ENCODE results near the gene FPR3. TPM values are rescaled to one million over a fixed set of nuclear protein-coding genes. Genes with fewer than 3 reads are reported as not detected.
A peak's percentile ranks its signal among the peaks of the same experiment; 100 is the strongest.

The FPR3 gene
- total RNA-seq, 8 experiments from 2014 or later, result 0.05 to 0.64 (median 0.21) TPM; not detected in 2

GRCh38 chr19:51820011-51820410, 25.1 kb downstream of the FPR3 start:
- ATAC-seq (replicated peaks in 6 of 8), result no peak
- no peaks in the 10 kb centered on the region for H3K4me1 ChIP-seq (replicated peaks in 1 of 2)
- no peak overlapping the region for H3K4me3 ChIP-seq
- no peak overlapping the region for H3K27ac ChIP-seq
- WGBS, 10 experiments, result 0 to 83% (median 48%) methylated on average over 1 to 3 of the region's 3 CpGs; no CpG with 5 or more reads in 2 of the 10 experiments
- in situ Hi-C loops (cut with MboI; ENCODE audit: low pct_unique_long_range_greater_than_20kb in 2 of 9, low sequenced_read_pairs in 9 of 9, unreplicated experiment in 9 of 9), result no loop called here

- Histone ChIP-seq H3K27ac (no peak overlapping the region), H3K4me3 (no peak overlapping the region), H3K4me1 (replicated peaks in 1 of 2) (no peaks in the 10 kb centered on the region)
- in situ Hi-C loops (cut with MboI; ENCODE audit: low pct_unique_long_range_greater_than_20kb in 2 of 9, low sequenced_read_pairs in 9 of 9, unreplicated experiment in 9 of 9), result no loop called here
- WGBS, 10 experiments, result 0 to 81% (median 52%) methylated on average over 1 to 7 of the region's 7 CpGs
- ATAC-seq (replicated peaks in 6 of 8), result no peak
Measured at GRCh38 chr19:51820831-51821446, 26.0 kb downstream of the FPR3 start.

GRCh38 chr19:51821456-51821855, 26.5 kb downstream of the FPR3 start:
- Histone ChIP-seq H3K4me3 (no peak overlapping the region), H3K27ac (no peak overlapping the region), H3K4me1 (replicated peaks in 1 of 2) (no peaks in the 10 kb centered on the region)
- 25 to 89% (median 56%) methylated on average over 2 to 3 of the region's 3 CpGs; no CpG with 5 or more reads in 1 of the 10 experiments for WGBS, 10 experiments
- in situ Hi-C loops (cut with MboI; ENCODE audit: low pct_unique_long_range_greater_than_20kb in 2 of 9, low sequenced_read_pairs in 9 of 9, unreplicated experiment in 9 of 9), result no loop called here
- no peak for ATAC-seq (replicated peaks in 6 of 8)

GRCh38 chr19:51821921-51822320, 27.0 kb downstream of the FPR3 start:
- Histone ChIP-seq H3K4me3 (no peak overlapping the region), H3K27ac (no peak overlapping the region), H3K4me1 (replicated peaks in 1 of 2) (no peaks in the 10 kb centered on the region)
- peak in 2 of 8 experiments; percentile 26 to 31 for ATAC-seq (replicated peaks in 6 of 8)
- in situ Hi-C loops (cut with MboI; ENCODE audit: low pct_unique_long_range_greater_than_20kb in 2 of 9, low sequenced_read_pairs in 9 of 9, unreplicated experiment in 9 of 9), result no loop called here

GRCh38 chr19:51822325-51822724, 27.4 kb downstream of the FPR3 start:
- H3K27ac ChIP-seq, result no peak overlapping the region
- ATAC-seq (replicated peaks in 6 of 8), result peak in 2 of 8 experiments; percentile 98 to 99
- no peaks in the 10 kb centered on the region for H3K4me1 ChIP-seq (replicated peaks in 1 of 2)
- no peak overlapping the region for H3K4me3 ChIP-seq
- in situ Hi-C loops (cut with MboI; ENCODE audit: low pct_unique_long_range_greater_than_20kb in 2 of 9, low sequenced_read_pairs in 9 of 9, unreplicated experiment in 9 of 9), result no loop called here
- WGBS, 10 experiments, result 50 to 88% (median 60%) methylated on average over 2 of the region's 2 CpGs; no CpG with 5 or more reads in 4 of the 10 experiments

DNA sequence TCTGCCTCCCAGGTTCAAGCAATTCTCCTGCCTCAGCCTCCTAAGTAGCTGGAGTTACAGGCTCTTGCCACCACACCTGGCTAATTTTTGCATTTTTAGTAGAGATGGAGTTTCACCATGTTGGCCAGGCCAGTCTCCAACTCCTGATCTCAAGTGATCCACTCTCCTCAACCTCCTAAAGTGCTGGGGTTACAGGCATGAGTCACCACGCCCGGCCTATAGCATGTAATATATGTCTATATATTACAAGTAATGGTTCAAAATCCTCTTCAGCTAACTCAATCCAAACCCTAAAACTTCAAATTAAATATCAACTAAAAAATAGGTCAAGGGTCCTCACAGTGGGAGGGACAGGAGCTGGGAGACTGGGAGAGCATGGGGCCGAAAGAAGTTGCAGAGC, 28.0 kb downstream of the FPR3 start:
- in situ Hi-C loops (cut with MboI; ENCODE audit: low pct_unique_long_range_greater_than_20kb in 2 of 9, low sequenced_read_pairs in 9 of 9, unreplicated experiment in 9 of 9), result no loop called here
- WGBS, 10 experiments, result 38 to 100% (median 83%) methylated on average over 1 to 3 of the region's 3 CpGs; no CpG with 5 or more reads in 3 of the 10 experiments
- no peaks in the 10 kb centered on the region for H3K4me1 ChIP-seq (replicated peaks in 1 of 2)
- H3K27ac ChIP-seq, result no peak overlapping the region
- H3K4me3 ChIP-seq, result no peak overlapping the region
- no peak for ATAC-seq (replicated peaks in 6 of 8)

- Histone ChIP-seq H3K27ac (no peak overlapping the region), H3K4me3 (no peak overlapping the region), H3K4me1 (replicated peaks in 1 of 2) (no peaks in the 10 kb centered on the region)
- no peak for ATAC-seq (replicated peaks in 6 of 8)
- WGBS, 10 experiments, result 22 to 100% (median 78%) methylated on average over 3 to 13 of the region's 13 CpGs
- in situ Hi-C loops (cut with MboI; ENCODE audit: low pct_unique_long_range_greater_than_20kb in 2 of 9, low sequenced_read_pairs in 9 of 9, unreplicated experiment in 9 of 9), result no loop called here
Measured at GRCh38 chr19:51824281-51825005, 29.5 kb downstream of the FPR3 start.

- Histone ChIP-seq H3K4me3 (no peak overlapping the region), H3K27ac (no peak overlapping the region), H3K4me1 (replicated peaks in 1 of 2) (no peaks in the 10 kb centered on the region)
- 67 to 100% (median 97%) methylated on average over 1 to 2 of the region's 2 CpGs for WGBS, 10 experiments
- in situ Hi-C loops (cut with MboI; ENCODE audit: low pct_unique_long_range_greater_than_20kb in 2 of 9, low sequenced_read_pairs in 9 of 9, unreplicated experiment in 9 of 9), result no loop called here
- ATAC-seq (replicated peaks in 6 of 8), result peak in 3 of 8 experiments; percentile 45 to 98 (median 96)
Measured at GRCh38 chr19:51830274-51830673, 35.3 kb downstream of the FPR3 start.

GRCh38 chr19:51837145-51837544, 42.2 kb downstream of the FPR3 start:
- WGBS, 10 experiments, result 20 to 100% (median 100%) methylated on average over 1 to 2 of the region's 2 CpGs; no CpG with 5 or more reads in 1 of the 10 experiments
- H3K27ac ChIP-seq, result no peak overlapping the region
- no peak for ATAC-seq (replicated peaks in 6 of 8)
- no peaks in the 10 kb centered on the region for H3K4me1 ChIP-seq (replicated peaks in 1 of 2)
- in situ Hi-C loops (cut with MboI; ENCODE audit: low pct_unique_long_range_greater_than_20kb in 2 of 9, low sequenced_read_pairs in 9 of 9, unreplicated experiment in 9 of 9), result no loop called here
- no peak overlapping the region for H3K4me3 ChIP-seq

GRCh38 chr19:51861870-51862622, 67.1 kb downstream of the FPR3 start:
- Histone ChIP-seq H3K4me1 (replicated peaks in 1 of 2) (no peaks in the 10 kb centered on the region), H3K4me3 (no peak overlapping the region), H3K27ac (no peak overlapping the region)
- ATAC-seq (replicated peaks in 6 of 8), result no peak
- in situ Hi-C loops (cut with MboI; ENCODE audit: low pct_unique_long_range_greater_than_20kb in 2 of 9, low sequenced_read_pairs in 9 of 9, unreplicated experiment in 9 of 9), result no loop called here
- WGBS, 10 experiments, result 0 to 100% (median 86%) methylated on average over 1 to 2 of the region's 2 CpGs; no CpG with 5 or more reads in 1 of the 10 experiments

DNA sequence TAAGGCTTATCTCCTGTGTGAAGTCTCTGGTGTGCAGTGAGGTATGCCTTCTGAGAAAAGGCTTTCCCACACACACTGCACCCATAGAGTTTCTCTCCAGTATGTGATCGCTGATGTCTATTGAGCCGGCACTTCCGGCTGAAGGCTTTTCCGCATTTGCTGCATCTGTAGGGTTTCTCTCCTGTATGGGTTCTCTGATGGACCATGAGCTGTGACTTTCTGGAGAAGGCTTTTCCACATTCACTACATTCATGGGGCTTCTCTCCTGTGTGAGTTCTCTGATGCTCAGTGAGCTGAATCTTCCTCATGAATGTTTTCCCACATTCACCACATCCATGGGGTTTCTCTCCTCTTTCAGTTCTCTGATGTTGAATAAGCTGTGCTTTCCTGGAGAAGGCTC, 78.1 kb downstream of the FPR3 start:
- WGBS, 10 experiments, result 78 to 100% (median 100%) methylated on average over 1 to 4 of the region's 4 CpGs; no CpG with 5 or more reads in 4 of the 10 experiments
- in situ Hi-C loops (cut with MboI; ENCODE audit: low pct_unique_long_range_greater_than_20kb in 2 of 9, low sequenced_read_pairs in 9 of 9, unreplicated experiment in 9 of 9), result no loop called here
- no peaks in the 10 kb centered on the region for H3K4me1 ChIP-seq (replicated peaks in 1 of 2)
- H3K4me3 ChIP-seq, result no peak overlapping the region
- no peak for ATAC-seq (replicated peaks in 6 of 8)
- H3K27ac ChIP-seq, result no peak overlapping the region
